ENCODE data around the gene TWF2. TPM values are rescaled to one million over a fixed set of nuclear protein-coding genes. Genes with fewer than 3 reads are reported as not detected.

TWF2 gene
- total RNA-seq, 1 experiment from 2014 or later, result 202 TPM

- DNase-seq (ENCODE audit: low read depth), result no peak
Measured at GRCh38 chr3:52204337-52205073, 34.5 kb downstream of the TWF2 start.

- DNase-seq (ENCODE audit: low read depth), result no peak
Measured at GRCh38 chr3:52203701-52204100, 35.3 kb downstream of the TWF2 start.

- DNase-seq (ENCODE audit: low read depth), result no peak
Measured at GRCh38 chr3:52202384-52203077, 36.4 kb downstream of the TWF2 start.

- DNase-seq (ENCODE audit: low read depth), result no peak
Measured at GRCh38 chr3:52200981-52201679, 37.8 kb downstream of the TWF2 start.

GRCh38 chr3:52198643-52199608, 40.0 kb downstream of the TWF2 start:
- no peak for DNase-seq (ENCODE audit: low read depth)

GRCh38 chr3:52197842-52198625, 40.9 kb downstream of the TWF2 start, which contains the start of gene ALAS1:
Gene ALAS1 (plus strand): TSS chr3:52198160. CDS start chr3:52199242, 1,082 bp downstream.
- peak; percentile 88 for DNase-seq (ENCODE audit: low read depth)

- no peak for DNase-seq (ENCODE audit: low read depth)
Measured at GRCh38 chr3:52197499-52197841, 41.5 kb downstream of the TWF2 start.

- no peak for DNase-seq (ENCODE audit: low read depth)
Measured at GRCh38 chr3:52196977-52197376, 42.0 kb downstream of the TWF2 start.

- DNase-seq (ENCODE audit: low read depth), result peak; percentile 66
Measured at GRCh38 chr3:52195823-52196331, 43.1 kb downstream of the TWF2 start.

GRCh38 chr3:52195291-52195597, 43.7 kb downstream of the TWF2 start:
- no peak for DNase-seq (ENCODE audit: low read depth)

GRCh38 chr3:52194485-52195290, 44.3 kb downstream of the TWF2 start:
- no peak for DNase-seq (ENCODE audit: low read depth)

- DNase-seq (ENCODE audit: low read depth), result peak; percentile 65
Measured at GRCh38 chr3:52193065-52193464, 45.9 kb downstream of the TWF2 start.

GRCh38 chr3:52191663-52192062, 47.3 kb downstream of the TWF2 start:
- DNase-seq (ENCODE audit: low read depth), result no peak

- peak; percentile 77 for DNase-seq (ENCODE audit: low read depth)
Measured at GRCh38 chr3:52190294-52191074, 48.5 kb downstream of the TWF2 start.

GRCh38 chr3:52188556-52188955, 50.4 kb downstream of the TWF2 start:
- no peak for DNase-seq (ENCODE audit: low read depth)

- DNase-seq (ENCODE audit: low read depth), result no peak
Measured at GRCh38 chr3:52186729-52187128, 52.2 kb downstream of the TWF2 start.

- no peak for DNase-seq (ENCODE audit: low read depth)
Measured at GRCh38 chr3:52185837-52186236, 53.1 kb downstream of the TWF2 start.

GRCh38 chr3:52185311-52185710, 53.6 kb downstream of the TWF2 start:
- no peak for DNase-seq (ENCODE audit: low read depth)

- DNase-seq (ENCODE audit: low read depth), result no peak
Measured at GRCh38 chr3:52184690-52185089, 54.3 kb downstream of the TWF2 start.

Data from HT1080 (cell line).